Fibroblast of gingiva (primary cell): ENCODE results near the gene SMAD6.
A peak's percentile ranks its signal among the peaks of the same experiment; 100 is the strongest.
"Not testable (repeated sequence)": the region's sequence is repeated elsewhere in the genome, so short reads cannot be mapped to it uniquely, and the experiment has no call there.

Source experiments
- DNase-seq: peaks from one replicate; pipeline ENCODE4 v3.0.0-alpha.2; 2011; ENCODE audit warnings: low read depth

The SMAD6 gene

GRCh38 chr15:66826507-66826906 is 124.5 kb downstream of the SMAD6 start:
- no peak for DNase-seq

GRCh38 chr15:66827039-66827697 is 125.1 kb downstream of the SMAD6 start:
- DNase-seq = no peak

DNA sequence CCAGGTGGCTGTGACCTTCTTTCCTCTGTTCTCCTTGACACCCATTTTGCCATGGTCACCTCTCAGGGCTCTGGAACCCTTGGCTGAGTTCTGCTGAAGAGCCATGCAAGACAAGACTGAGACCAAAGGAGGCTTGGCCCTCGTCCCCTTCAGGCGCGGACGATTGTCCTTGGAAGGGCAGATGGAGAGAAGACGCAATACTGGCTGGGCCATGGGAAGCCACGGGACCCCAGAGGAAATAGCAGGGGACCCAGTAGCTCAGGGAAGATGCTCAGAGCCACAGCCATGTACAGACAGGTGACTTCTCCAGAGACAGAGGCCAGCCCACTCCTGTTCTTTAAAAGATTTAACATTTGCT is 125.6 kb downstream of the SMAD6 start:
- DNase-seq = no peak

GRCh38 chr15:66828817-66829541 is 126.9 kb downstream of the SMAD6 start:
- DNase-seq = not testable (repeated sequence)

DNA sequence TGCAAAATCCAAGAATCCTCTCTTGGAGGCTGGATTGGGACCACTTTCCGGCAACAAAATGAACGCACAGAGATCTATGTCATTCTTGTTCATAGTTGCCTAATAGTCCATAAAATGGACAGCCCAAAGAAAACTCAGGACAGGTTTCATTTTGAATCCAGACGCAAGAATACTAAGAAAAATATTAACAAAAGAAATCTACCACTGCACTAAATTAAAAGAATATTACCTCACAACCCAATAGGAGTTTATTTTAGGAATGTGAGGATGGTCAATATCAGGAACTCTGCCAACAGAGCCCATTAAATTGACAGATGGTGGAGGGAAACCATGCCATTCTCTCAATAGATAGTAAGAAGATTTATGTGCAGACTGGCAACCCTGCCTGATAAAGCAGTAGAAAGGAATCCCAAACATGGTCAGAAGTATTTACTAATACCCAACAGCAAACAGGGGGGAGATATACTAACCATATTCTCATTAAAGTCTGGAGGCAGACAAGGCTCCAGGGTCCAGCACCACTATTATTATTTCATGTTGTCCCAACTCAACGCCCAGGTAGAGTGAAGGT is 127.6 kb downstream of the SMAD6 start:
- DNase-seq = no peak

DNA sequence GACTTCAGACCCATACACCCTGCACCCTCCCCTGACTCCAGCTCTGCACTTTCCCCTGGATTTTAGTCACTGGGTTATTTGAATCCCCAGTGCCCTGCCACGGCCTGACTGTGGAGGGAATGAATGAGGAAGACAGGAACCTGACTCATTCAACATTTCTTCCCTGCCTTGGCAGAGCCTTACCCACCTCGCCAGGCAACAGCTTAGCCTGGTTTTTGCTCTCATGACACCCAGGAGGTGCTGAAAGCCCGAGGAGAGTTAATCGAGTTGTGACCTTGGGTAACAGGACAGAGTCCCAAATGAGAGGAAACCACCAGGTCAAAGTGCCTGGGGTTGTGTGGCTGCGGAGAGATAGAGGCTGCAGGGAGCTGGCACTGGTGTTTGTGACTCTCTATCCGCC is 128.3 kb downstream of the SMAD6 start:
- peak; percentile 77 for DNase-seq

GRCh38 chr15:66830823-66831222 is 128.8 kb downstream of the SMAD6 start:
- DNase-seq = no peak

DNA sequence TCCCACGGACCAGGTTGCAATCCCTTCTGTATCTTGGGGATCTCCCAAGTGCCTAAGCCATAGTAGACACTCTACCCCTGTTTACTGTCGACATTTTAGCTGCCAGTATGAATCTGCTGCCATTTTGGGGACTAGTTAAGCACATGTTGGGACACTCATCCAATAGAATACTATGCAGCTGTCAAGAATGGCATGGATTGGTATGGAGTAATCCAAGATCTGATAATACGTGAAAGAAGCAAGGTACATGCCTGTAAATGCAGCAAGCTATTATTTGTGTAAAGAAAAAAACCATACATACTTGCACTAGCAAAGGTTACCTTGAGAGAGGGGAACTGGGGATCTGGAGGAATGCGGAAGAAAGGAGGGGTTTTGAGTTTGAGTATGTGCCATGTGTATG is 129.3 kb downstream of the SMAD6 start:
- no peak for DNase-seq

GRCh38 chr15:66831801-66832390 is 129.9 kb downstream of the SMAD6 start:
- no peak for DNase-seq
